ENCODE results near the gene HEPACAM.

The HEPACAM gene, protein sequence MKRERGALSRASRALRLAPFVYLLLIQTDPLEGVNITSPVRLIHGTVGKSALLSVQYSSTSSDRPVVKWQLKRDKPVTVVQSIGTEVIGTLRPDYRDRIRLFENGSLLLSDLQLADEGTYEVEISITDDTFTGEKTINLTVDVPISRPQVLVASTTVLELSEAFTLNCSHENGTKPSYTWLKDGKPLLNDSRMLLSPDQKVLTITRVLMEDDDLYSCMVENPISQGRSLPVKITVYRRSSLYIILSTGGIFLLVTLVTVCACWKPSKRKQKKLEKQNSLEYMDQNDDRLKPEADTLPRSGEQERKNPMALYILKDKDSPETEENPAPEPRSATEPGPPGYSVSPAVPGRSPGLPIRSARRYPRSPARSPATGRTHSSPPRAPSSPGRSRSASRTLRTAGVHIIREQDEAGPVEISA

DNA sequence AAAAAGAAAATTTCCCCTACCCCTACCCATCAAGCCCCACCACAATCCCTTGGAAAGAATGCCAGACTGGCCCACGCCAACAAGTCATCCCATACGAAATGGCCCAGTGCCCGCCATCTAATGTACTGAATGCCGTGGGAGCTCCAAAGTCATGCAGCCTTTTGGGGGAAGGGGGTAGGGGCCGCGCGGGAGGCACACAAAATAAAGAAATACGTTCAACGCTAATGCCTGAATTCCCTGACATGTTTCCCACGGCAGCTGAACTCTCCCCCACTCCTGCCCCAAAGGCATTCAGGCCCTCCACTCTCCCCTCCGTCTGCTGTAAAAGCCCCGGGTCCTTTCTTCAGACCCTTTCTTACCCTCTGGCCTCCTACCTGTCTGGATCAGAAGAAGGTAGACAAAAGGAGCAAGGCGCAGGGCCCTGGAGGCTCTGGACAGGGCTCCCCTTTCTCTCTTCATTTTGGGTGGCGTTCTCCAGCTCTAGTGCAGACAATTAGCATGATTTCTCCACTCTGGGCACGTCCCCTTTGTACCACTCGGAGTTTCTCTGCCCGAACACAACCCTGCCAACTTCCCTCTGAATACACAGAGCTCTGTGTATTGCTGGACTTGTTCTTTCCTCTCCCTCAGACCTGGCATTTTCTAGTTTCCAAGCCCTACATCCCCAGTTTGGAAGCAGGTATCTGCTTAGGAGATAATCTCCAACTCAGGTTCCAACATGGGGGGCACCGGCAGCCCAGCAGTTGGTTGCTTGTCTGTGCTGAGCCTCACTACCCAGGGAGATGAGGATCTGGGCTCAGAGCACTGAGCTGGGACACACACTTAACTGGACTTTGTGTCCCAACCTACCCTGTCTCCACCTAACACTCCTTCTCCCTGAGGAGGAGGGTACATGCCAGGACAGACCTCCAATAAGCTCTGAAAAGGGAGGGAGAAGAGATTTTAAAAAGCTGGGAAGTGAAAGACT, at the start of gene HEPACAM:
HEPACAM (minus strand) TSS at position 500 of the 967 bp plus-strand sequence; CDS start at position 459, 41 bp downstream.
- TF ChIP-seq, protein P1, sequence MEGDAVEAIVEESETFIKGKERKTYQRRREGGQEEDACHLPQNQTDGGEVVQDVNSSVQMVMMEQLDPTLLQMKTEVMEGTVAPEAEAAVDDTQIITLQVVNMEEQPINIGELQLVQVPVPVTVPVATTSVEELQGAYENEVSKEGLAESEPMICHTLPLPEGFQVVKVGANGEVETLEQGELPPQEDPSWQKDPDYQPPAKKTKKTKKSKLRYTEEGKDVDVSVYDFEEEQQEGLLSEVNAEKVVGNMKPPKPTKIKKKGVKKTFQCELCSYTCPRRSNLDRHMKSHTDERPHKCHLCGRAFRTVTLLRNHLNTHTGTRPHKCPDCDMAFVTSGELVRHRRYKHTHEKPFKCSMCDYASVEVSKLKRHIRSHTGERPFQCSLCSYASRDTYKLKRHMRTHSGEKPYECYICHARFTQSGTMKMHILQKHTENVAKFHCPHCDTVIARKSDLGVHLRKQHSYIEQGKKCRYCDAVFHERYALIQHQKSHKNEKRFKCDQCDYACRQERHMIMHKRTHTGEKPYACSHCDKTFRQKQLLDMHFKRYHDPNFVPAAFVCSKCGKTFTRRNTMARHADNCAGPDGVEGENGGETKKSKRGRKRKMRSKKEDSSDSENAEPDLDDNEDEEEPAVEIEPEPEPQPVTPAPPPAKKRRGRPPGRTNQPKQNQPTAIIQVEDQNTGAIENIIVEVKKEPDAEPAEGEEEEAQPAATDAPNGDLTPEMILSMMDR (conservative IDR thresholded peaks at IDR 0.05; ENCODE audit: low read depth, low read length), result no peak
- no peak within 1 kb of the TSS for H3K4me3 ChIP-seq (ENCODE audit: low read depth, low read length)

DNA sequence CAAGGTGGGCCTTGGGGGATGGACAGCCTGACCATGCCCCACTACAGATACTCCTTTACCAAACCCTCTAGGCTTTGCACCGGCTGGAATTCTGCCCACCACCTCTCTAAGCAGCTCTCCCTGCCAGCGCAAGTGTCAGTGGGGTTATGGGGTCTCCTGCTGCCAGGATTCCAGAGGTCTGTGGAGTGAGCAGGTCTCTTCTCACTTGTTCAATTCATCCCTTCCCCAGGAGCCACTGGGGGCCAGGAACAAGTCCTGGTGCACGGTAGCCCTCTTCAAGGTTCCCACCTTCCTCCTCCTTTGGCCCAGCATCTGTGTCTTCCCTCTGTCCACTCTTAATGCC, 48.6 kb upstream of the HEPACAM start:
- TF ChIP-seq, protein P1 (conservative IDR thresholded peaks at IDR 0.05; ENCODE audit: low read depth, low read length), result no peak
- H3K4me3 ChIP-seq (ENCODE audit: low read depth, low read length), result no peak overlapping the region
- no peak for DNase-seq (ENCODE audit: low read depth)

More for the DNA sequence above, at the start of gene HEPACAM:
- DNase-seq (ENCODE audit: low read depth), result no peak

DNA sequence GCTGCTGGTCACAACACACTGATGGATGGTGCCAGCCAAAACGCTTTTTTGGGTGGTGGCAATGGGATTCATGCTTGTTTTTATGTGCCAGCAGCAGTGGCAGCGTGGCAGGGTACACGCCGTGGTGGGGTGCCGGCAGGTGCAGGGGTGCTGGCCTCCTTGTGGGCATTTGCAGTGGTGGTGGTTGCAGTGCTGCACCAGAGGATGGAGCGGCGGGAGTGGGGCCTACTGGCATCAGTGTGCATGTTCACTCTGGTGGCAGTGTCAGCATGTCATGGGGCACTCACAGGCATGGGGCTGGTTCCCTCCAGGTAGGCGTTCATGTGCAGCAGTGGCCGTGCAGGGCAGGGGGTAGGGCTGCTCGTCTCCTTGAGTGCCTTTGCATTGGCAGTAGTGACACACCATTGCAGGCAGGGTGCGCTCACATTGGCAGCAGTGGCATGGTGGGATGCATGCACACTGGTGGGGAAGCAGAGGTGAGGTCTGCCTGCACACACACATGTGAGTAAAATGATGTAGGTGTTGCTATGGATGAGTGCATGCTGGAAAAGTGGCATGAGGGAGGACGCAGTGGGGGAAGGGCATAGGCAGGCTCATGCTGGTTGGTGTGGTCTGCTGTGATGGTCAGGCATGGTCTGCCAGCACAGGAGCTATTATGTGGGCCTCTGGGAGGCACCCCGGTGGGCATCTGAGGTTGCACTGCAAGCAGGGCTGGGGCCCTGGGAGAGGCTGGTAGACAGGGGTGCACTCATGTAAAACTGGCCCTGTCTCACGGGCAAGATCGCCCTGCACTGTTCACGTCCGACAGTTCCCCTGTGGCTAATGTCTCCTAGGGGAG, 48.0 kb upstream of the HEPACAM start:
- H3K4me3 ChIP-seq (ENCODE audit: low read depth, low read length), result no peak overlapping the region
- no peak for DNase-seq (ENCODE audit: low read depth)
- TF ChIP-seq, protein P1 (conservative IDR thresholded peaks at IDR 0.05; ENCODE audit: low read depth, low read length), result no peak

DNA sequence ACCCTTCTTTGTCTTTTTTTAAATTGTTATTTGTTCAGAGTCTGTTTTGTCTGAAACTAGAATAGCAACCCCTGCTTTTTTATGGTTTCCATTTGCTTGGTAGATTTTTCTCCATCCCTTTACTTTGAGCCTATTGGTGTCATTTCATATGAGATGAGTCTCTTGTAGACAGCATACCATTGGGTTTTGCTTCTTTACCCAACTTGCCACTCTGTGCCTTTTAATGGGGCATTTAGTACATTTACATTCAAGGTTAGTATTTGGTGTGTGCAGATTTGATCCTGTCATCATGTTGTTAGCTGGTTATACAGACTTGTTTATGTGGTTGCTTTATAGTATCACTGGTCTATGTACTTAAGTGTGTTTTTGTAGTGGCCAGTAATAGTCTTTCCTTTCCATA, 46.2 kb upstream of the HEPACAM start:
- no peak for DNase-seq (ENCODE audit: low read depth)
- TF ChIP-seq, protein P1 (conservative IDR thresholded peaks at IDR 0.05; ENCODE audit: low read depth, low read length), result no peak
- no peak overlapping the region for H3K4me3 ChIP-seq (ENCODE audit: low read depth, low read length)

DNA sequence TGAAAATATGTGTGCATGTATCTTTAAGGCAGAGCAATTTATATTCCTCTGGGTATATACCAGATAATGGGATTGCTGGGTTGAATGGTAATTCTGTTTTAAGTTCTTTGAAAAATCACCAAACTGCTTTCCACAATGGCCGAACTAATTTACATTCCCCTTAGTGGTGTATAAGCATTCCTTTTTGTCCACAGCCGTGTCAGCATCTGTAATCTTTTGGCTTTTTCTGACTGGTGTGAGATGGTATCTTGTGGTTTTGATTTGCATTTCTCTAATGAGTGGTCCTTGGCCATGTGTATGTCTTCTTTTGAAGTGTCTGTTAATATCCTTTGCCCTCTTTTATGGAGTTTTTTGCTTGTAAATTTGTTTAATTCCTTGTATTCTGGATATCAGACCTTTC, 42.5 kb upstream of the HEPACAM start:
- DNase-seq (ENCODE audit: low read depth), result no peak
- H3K4me3 ChIP-seq (ENCODE audit: low read depth, low read length), result no peak overlapping the region
- TF ChIP-seq, protein P1 (conservative IDR thresholded peaks at IDR 0.05; ENCODE audit: low read depth, low read length), result no peak

DNA sequence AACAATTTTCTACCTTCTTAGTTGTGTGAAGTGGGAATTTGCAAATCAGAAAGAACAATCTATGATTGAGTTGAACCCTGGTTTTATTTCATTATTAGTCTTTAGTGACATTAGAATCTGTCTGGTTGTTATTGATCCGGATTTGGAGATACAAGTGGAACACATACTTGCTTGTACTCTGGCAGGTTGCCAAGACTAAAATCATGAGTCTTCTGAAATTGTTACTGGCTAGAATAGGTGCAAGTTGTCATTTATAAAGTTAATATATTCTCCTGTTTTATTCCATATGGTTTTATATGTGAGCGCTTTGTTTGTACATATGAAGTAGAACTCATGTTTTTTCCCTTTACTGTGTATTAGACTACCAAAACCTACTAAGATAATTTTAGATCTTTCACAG, 41.2 kb upstream of the HEPACAM start:
- H3K4me3 ChIP-seq (ENCODE audit: low read depth, low read length), result no peak overlapping the region
- TF ChIP-seq, protein P1 (conservative IDR thresholded peaks at IDR 0.05; ENCODE audit: low read depth, low read length), result no peak
- DNase-seq (ENCODE audit: low read depth), result peak; percentile 14

Measured in choroid plexus epithelial cell (primary cell).